ENCODE measurements around the gene SLC39A1. TPM values are rescaled to one million over a fixed set of nuclear protein-coding genes. Genes with fewer than 3 reads are reported as not detected.

SLC39A1 gene
- 100 to 1,000 TPM in 1 of 2 donors, 10 to 100 TPM in 1; 83.6 to 107 TPM for total RNA-seq

GRCh38 chr1:153963030-153963849 is at the start of gene SLC39A1:
Gene SLC39A1 (minus strand): TSS chr1:153963537. CDS start chr1:153962715, 822 bp downstream.

GRCh38 chr1:153990468-153991150 is 27.3 kb upstream of the SLC39A1 start, which contains the start of gene RPS27:
Gene RPS27 (plus strand): TSS chr1:153990762. CDS start chr1:153990797, 35 bp downstream.

GRCh38 chr1:153985941-153986761 is 22.8 kb upstream of the SLC39A1 start, which contains the start of gene RAB13:
Gene RAB13 (minus strand): TSS chr1:153986339. CDS start chr1:153986236, 103 bp downstream.

GRCh38 chr1:153977250-153978240 is 14.2 kb upstream of the SLC39A1 start, which contains the start of gene JTB:
Gene JTB (minus strand): TSS chr1:153977674. CDS start chr1:153977252, 422 bp downstream.

GRCh38 chr1:153967107-153967999 is 4.0 kb upstream of the SLC39A1 start, which contains the start of gene CREB3L4:
Gene CREB3L4 (plus strand): TSS chr1:153967902. CDS start chr1:153968526, 624 bp downstream.

GRCh38 chr1:153958111-153958960 is 5.0 kb downstream of the SLC39A1 start, which contains the start of gene CRTC2:
Gene CRTC2 (minus strand): TSS chr1:153958612. CDS start chr1:153958497, 115 bp downstream.

GRCh38 chr1:153946622-153947241 is 16.6 kb downstream of the SLC39A1 start, which contains the start of gene DENND4B:
Gene DENND4B (minus strand): TSS chr1:153946718. CDS start chr1:153944374, 2,344 bp downstream.

GRCh38 chr1:153922972-153923925 is 40.1 kb downstream of the SLC39A1 start, which contains the start of gene GATAD2B:
Gene GATAD2B (minus strand): TSS chr1:153922972. CDS start chr1:153828347, 94,625 bp downstream.

Small RNA genes within 50 kb of the gene (small RNA-seq; reads per million reads assigned to genes)
- 0 to 0.06 reads per million in 2 donors for gene MIR6737

Other genes with a start within 250 kb of the SLC39A1 start
- 10 to 100 TPM; 41.0 to 44.0 TPM for gene INTS3, start 235.5 kb downstream of the SLC39A1 start, total RNA-seq
- gene SLC27A3, start 188.1 kb downstream of the SLC39A1 start, total RNA-seq = 10 to 100 TPM; 27.2 to 59.3 TPM
- 10 to 100 TPM; 12.7 TPM for gene GATAD2B, start 40.6 kb downstream of the SLC39A1 start, total RNA-seq
- gene DENND4B, start 16.8 kb downstream of the SLC39A1 start, total RNA-seq = 10 to 100 TPM; 24.6 to 29.9 TPM
- 1 to 10 TPM; 7.9 to 9.0 TPM for gene CRTC2, start 4.9 kb downstream of the SLC39A1 start, total RNA-seq
- gene CREB3L4, start 4.4 kb upstream of the SLC39A1 start, total RNA-seq = 1 to 10 TPM; 4.5 to 7.0 TPM
- 100 to 1,000 TPM in 1 of 2 donors, 10 to 100 TPM in 1; 91.9 to 126 TPM for gene JTB, start 14.1 kb upstream of the SLC39A1 start, total RNA-seq
- gene RAB13, start 22.8 kb upstream of the SLC39A1 start, total RNA-seq = 10 to 100 TPM; 42.3 to 42.7 TPM
- gene RPS27, start 27.2 kb upstream of the SLC39A1 start, total RNA-seq = 1,000 to 10,000 TPM in 1 of 2 donors, 100 to 1,000 TPM in 1; 738 to 1,166 TPM
- under 1 TPM; under 0.01 TPM for gene NUP210L, start 191.5 kb upstream of the SLC39A1 start, total RNA-seq
- 100 to 1,000 TPM; 413 to 623 TPM for gene TPM3, start 228.6 kb upstream of the SLC39A1 start, total RNA-seq
- not detected for gene CFAP141, start 242.8 kb upstream of the SLC39A1 start, total RNA-seq

Measured in melanocyte of skin (primary cell).